Measurements from ENCODE around the gene HBB. TPM values are rescaled to one million over a fixed set of nuclear protein-coding genes. Genes with fewer than 3 reads are reported as not detected.

Gene HBB
- total and polyA plus RNA-seq, 2 donors (not counting 3 experiments of a cell fraction or from before 2014, with no cell fraction given): not detected

GRCh38 chr11:5203366-5203765, 23.5 kb downstream of the HBB start:
- no peaks in the 10 kb centered on the region for H3K27me3 ChIP-seq (ENCODE audit: control insufficient read depth in 2 of 2, insufficient read depth in 2 of 2, low read length in 2 of 2)
- H3K9me3 ChIP-seq (replicated peaks; ENCODE audit: control insufficient read depth, insufficient read depth, low read length): no peaks in the 10 kb centered on the region
- FAIRE-seq (no peak), DNase-seq (ENCODE audit: low read depth, low spot score) (no peak)
- H3K36me3 ChIP-seq (ENCODE audit: control insufficient read depth in 2 of 2, extremely low read depth in 1 of 2, insufficient read depth in 2 of 2, low read length in 2 of 2): no peaks in the 10 kb centered on the region
- H3K4me1 ChIP-seq (ENCODE audit: control insufficient read depth, extremely low read depth, insufficient read depth, low read length): no peaks in the 10 kb centered on the region
- no peak overlapping the region for H3K4me2 ChIP-seq (ENCODE audit: insufficient read depth, low read length)
- no peaks in the 10 kb centered on the region for H3K79me2 ChIP-seq (ENCODE audit: control insufficient read depth, insufficient read depth, low read length)
- dilution Hi-C loops (cut with MboI; ENCODE audit: extremely low pct_ligation_motif_present, low sequenced_read_pairs): no loop called here
- no peak for TF ChIP-seq POLR2AphosphoS5 (IDR thresholded peaks at IDR 0.05; ENCODE audit: insufficient read depth, low read depth, low read length)
- ChIA-PET POLR2A (no interaction called here), CTCF (interaction anchor here (1.2 to 3.9 kb wide), 6 partner anchors 10 to 688 kb away, joined by 3 to 39 read pairs (median 6); no protein-coding TSS in a partner anchor)
- no peaks in the 10 kb centered on the region for H4K20me1 ChIP-seq (replicated peaks; ENCODE audit: control insufficient read depth, extremely low read depth, insufficient read depth, low read length)
- no peak overlapping the region for H3K9ac ChIP-seq (replicated peaks; ENCODE audit: extremely low read depth, insufficient read depth, low read length)
- intact Hi-C loops (cut with micrococcal nuclease): no loop called here
- no peak overlapping the region for H2AFZ ChIP-seq (ENCODE audit: low read depth, low read length)
- no peak overlapping the region for H3K4me3 ChIP-seq (replicated peaks in 1 of 3; ENCODE audit: insufficient read depth in 1 of 3, low read depth in 1 of 3, low read length in 3 of 3)
- no TSS peak for BruUV-seq (replicated peaks)
- no peak overlapping the region for H3K27ac ChIP-seq (ENCODE audit: insufficient read depth, low read depth, low read length)
- H3K9me1 ChIP-seq (replicated peaks; ENCODE audit: control insufficient read depth, extremely low read depth, insufficient read depth, low read length): no peaks in the 10 kb centered on the region

GRCh38 chr11:5200582-5200981, 26.3 kb downstream of the HBB start, which contains the start of gene OR51V1:
TSS of gene OR51V1 (minus strand) at chr11:5200682. CDS start at chr11:5200682, 0 bp downstream.
- dilution Hi-C loops (cut with MboI; ENCODE audit: extremely low pct_ligation_motif_present, low sequenced_read_pairs): no loop called here
- no peak within 1 kb of the TSS for H3K9ac ChIP-seq (replicated peaks; ENCODE audit: extremely low read depth, insufficient read depth, low read length)
- H2AFZ ChIP-seq (ENCODE audit: low read depth, low read length): no peak within 1 kb of the TSS
- H3K4me3 ChIP-seq (replicated peaks in 1 of 3; ENCODE audit: insufficient read depth in 1 of 3, low read depth in 1 of 3, low read length in 3 of 3): no peak within 1 kb of the TSS
- no peak for TF ChIP-seq EZH2 (IDR thresholded peaks at IDR 0.05; ENCODE audit: borderline replicate concordance, low read depth, low read length, severe bottlenecking)
- TF ChIP-seq MYC (IDR thresholded peaks at IDR 0.05; ENCODE audit: low read depth, low read length): no peak
- no peak for TF ChIP-seq POLR2A (IDR thresholded peaks at IDR 0.05; ENCODE audit: low read depth, low read length)
- no peak for TF ChIP-seq MAX (IDR thresholded peaks at IDR 0.05; ENCODE audit: insufficient read depth, insufficient read length)
- no peak for TF ChIP-seq FOS (IDR thresholded peaks at IDR 0.05; ENCODE audit: borderline replicate concordance, insufficient read depth, low read length)
- TF ChIP-seq CTCF (IDR thresholded peaks at IDR 0.05; ENCODE audit: extremely low read depth in 1 of 2, insufficient read depth in 1 of 2, low read depth in 1 of 2, low read length in 2 of 2): no peak
- TF ChIP-seq GATA2 (IDR thresholded peaks at IDR 0.05; ENCODE audit: insufficient read depth, insufficient read length, low read depth, low read length): no peak
- TF ChIP-seq JUN (IDR thresholded peaks at IDR 0.05; ENCODE audit: borderline replicate concordance, insufficient read depth, insufficient read length, low read depth): no peak
- H3K27ac ChIP-seq (ENCODE audit: insufficient read depth, low read depth, low read length): no peak within 1 kb of the TSS
- no peaks in the 10 kb centered on the region for H4K20me1 ChIP-seq (replicated peaks; ENCODE audit: control insufficient read depth, extremely low read depth, insufficient read depth, low read length)
- intact Hi-C loops (cut with micrococcal nuclease): no loop called here
- no TSS peak for BruUV-seq (replicated peaks)
- H3K79me2 ChIP-seq (ENCODE audit: control insufficient read depth, insufficient read depth, low read length): no peaks in the 10 kb centered on the region
- ChIA-PET CTCF (interaction anchor here (1.2 to 3.9 kb wide), 2 partner anchors 90 to 180 kb away, joined by 5 to 39 read pairs; no protein-coding TSS in a partner anchor), POLR2A (no interaction called here)
- H3K9me3 ChIP-seq (replicated peaks; ENCODE audit: control insufficient read depth, insufficient read depth, low read length): no peaks in the 10 kb centered on the region
- H3K27me3 ChIP-seq (ENCODE audit: control insufficient read depth in 2 of 2, insufficient read depth in 2 of 2, low read length in 2 of 2): peaks cover 0 to 2% of the 10 kb centered on the region in 2 experiments
- no peaks in the 10 kb centered on the region for H3K4me1 ChIP-seq (ENCODE audit: control insufficient read depth, extremely low read depth, insufficient read depth, low read length)
- H3K9me1 ChIP-seq (replicated peaks; ENCODE audit: control insufficient read depth, extremely low read depth, insufficient read depth, low read length): no peaks in the 10 kb centered on the region
- H3K4me2 ChIP-seq (ENCODE audit: insufficient read depth, low read length): no peak within 1 kb of the TSS
- no peaks in the 10 kb centered on the region for H3K36me3 ChIP-seq (ENCODE audit: control insufficient read depth in 2 of 2, extremely low read depth in 1 of 2, insufficient read depth in 2 of 2, low read length in 2 of 2)
- DNase-seq (ENCODE audit: low read depth, low spot score) (no peak), FAIRE-seq (no peak)
